Hippocampal formation (tissue), 2 donors: ENCODE results near the gene KIAA1217.
A peak's percentile ranks its signal among the peaks of the same experiment; 100 is the strongest.

Experiments used
- DNase-seq, 2 donors: peaks; one replicate each; lab custom pipeline; 2025; lab: John Stamatoyannopoulos, UW

The KIAA1217 gene

DNA sequence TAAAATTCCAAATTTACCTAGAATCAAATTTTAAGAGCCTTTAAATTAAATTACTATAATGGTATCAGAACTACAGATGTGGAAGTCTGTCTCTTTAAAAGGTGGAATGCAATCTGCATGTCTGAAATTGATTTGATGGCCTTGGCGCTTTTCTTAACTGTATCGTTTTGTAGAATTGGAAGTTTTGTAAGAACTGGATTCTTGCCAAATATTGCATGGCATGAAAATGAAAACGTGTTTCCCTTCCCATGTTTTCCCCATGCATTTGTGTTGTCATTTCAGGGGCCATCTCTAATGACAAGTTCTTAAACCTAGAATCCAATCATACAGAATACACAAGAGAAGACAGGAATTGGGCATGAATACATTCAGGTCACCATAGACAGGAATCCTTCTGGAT, 162.5 kb downstream of the KIAA1217 start:
- DNase-seq, result no peak

DNA sequence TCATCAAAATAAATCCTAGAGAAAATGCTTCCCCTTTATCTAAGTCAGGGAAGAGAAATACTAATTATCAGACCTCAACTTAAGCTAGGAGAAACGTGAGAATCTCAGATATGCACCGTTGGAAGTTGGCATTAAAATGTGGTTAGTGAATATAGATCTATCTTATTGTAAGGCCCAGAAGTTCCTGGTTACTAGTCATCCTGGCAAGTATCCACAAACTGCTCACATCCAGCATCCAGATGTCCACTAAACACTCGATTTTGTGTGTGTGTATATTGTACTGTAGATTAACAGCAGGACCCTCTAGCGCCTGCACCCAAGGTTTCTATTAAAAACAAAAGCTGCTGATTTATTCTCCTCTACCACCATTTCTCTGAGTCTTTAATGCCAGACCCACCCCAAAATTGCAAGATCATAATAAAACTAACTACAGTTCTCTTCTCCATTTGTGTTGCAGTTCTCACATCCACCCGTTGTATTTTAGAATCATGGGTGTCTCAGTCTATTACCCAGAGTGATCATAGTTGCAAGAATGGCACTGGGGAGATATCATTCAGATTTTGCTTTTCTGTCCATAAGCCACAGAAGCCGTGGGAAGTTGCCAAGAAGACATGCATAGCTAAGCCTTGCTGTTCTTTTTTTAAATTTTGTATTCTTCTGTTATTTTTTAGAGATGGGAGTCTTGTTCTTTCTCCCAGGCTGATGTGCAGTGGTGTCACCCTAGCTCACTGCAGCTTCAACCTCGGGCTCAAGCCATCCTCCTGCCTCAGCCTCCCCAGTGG, 165.4 kb downstream of the KIAA1217 start:
- DNase-seq, result no peak

DNA sequence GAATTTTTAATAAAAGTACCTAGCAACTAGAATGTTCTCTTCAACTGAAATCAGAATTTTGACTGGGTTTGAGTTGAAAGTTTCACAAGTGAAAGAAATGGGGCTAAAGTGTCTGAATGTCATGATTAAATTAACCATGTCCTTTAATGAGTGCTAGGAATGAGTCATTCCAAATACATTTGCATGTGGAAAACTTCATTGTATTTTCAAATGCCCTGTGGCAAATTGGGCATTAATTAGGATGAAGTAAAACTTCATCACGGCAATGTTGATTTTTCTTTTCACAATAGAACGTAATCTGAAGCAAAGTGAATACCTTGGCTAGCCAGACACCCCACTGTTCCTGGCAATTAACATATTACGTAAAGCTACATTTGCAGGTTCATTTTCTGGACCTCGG, 166.6 kb downstream of the KIAA1217 start:
- DNase-seq, result no peak

DNA sequence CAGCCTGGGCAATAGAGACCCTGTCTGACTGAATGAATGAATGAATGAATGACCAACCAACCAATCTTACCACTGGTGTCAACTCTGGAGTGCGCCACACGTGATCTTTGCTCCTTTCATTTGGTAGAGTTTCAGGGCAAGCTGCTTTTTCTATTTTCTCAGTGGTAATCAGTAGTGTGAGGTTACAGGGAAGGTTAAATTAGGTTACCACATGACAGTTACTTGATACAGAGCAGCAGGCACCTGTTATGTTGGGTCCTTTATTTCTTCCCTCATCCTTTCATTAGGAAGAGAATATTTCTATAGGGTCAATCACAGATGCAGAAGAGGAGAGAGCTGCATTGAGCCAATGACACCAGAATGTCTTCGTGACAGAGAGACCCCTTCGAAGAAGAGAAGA, 167.8 kb downstream of the KIAA1217 start:
- no peak for DNase-seq

DNA sequence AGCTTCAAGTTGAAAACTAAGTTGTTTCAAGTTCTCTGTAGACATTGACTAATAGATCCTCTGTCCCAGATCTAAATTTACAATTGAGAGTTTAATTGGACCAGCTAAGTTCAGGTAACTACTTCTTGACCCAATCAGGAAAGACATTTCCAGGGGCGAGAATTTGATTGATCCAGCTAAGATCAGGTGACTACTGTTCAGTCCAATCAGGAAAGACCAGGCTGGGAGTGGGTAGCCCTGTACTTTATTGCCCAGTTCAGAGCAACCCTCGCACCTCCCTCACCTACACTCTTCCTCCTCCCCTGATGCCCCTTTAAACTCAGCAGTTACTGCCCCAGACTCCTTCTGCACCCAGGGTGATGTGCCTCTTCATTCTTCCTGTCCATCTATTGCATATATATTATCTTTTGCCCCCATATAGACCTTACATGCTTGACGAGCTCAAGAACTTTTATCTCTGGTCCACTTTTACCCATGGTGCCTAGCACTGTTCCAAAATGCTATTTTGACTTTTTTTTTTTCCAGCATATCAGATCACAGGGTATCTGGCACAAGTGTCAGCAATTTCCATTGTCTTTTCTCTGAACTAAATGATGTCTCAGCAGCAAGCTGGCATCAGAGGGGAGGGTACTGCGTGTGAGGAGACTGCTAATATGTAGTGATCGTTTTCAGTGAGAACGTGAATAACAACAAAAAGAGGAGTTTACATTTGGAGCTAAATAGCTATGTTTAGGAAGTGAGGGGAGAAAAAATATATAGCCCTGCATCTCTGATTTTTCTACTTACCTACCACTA, 169.4 kb downstream of the KIAA1217 start:
- DNase-seq, result no peak

DNA sequence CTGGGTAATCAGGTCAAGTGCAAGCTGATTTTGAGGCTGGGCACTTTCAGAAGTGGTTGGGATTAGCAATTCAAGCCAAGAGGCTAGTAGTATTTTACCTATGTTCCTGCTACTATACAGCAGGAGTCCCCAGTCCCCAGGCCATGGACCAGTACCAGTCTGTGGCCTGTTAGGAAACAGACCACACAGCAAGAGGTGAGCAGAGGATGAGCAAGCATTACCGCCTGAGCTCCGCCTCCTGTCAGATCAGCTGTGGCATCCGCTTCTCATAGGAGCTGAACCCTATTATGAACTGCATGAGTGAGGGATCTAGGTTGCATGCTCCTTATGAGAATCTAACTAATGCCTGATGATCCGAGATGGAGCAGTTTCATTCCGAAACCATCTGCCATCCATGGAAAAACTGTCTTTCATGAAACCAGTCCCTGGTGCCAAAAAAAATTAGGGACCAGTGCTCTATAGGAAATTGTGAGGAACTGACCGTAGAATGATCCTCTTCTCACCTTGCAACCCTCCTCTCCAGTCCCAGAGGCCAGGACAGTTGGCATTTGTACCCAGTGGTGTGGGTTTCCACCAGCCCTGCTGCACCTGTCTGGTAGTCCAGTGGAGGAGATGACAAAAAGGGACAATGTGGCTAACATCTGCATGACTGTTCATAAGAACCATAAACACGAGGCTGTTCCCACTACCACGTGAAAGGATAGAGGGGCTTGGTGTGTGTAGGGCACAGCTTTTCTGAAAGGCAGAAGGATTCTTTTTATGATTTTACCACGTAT, 172.5 kb downstream of the KIAA1217 start:
- no peak for DNase-seq

DNA sequence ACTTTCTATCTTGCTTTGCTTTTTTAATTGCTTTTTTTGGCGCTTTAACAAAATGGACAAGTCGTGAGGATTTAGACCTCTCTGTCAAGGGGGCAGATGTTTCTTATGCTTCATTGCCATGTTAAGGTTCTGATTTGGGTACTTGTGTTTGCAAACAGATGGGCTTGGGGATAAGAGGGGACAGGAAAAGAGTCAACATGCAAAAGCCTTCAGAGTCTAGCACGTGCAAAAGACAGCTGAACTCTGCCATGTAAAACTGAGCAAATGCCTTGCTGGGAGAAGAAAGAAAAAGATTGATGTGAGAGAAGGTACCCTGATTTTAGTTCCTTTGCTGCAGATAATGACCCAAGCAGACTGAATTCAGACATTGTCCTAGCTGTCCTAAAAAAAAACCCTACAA, 173.1 kb downstream of the KIAA1217 start:
- DNase-seq, result no peak

DNA sequence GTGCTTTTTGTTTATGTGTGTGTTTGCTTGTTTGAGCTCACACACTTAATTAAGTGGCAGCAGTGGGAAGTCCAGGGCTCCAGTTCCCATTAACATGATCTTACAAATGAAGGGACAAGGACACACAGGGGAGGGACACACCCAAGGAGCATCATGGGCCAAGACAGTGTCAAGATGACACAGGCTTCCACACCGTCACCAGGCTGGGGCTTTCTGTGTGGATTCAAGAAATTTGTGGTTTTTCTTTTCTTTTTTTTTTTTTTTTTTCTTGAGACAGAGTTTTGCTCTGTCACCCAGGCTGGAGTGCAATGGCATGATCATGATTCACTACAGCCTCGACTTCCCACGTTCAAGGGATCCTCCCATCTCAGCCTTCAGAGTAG, 173.6 kb downstream of the KIAA1217 start:
- no peak for DNase-seq

DNA sequence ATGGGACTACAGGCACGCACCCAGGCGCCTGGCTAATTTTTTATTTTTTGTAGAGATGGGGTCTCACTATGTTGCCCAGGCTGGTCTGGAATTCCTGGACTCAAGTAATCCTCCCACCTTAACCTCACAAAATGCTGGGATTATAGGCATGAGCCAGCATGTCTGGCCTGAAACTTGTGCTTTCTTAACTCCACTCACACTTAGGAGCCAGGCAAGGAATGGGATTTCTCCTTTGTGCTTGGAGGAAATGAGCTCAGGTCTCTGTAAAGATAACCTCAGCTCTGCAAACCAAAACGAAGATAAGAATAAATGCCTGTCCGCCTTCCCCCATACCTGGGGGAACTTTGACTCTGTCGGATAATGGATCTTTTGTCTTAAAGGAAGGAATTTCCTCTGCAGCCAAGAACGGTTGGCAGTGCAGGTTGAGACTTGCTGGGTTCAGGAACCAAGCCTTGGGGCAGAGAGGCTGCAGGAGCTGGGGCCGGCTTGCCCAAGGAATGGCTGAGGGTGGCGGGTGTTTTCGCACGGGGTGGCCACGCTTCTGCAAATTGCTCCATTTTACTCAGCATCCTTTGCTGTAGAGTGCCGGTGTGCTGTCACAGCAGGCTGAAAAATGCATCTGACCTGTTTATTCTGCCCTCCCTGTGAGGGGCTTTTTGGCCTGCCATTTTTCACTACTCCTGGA, 174.2 kb downstream of the KIAA1217 start:
- DNase-seq, result no peak

DNA sequence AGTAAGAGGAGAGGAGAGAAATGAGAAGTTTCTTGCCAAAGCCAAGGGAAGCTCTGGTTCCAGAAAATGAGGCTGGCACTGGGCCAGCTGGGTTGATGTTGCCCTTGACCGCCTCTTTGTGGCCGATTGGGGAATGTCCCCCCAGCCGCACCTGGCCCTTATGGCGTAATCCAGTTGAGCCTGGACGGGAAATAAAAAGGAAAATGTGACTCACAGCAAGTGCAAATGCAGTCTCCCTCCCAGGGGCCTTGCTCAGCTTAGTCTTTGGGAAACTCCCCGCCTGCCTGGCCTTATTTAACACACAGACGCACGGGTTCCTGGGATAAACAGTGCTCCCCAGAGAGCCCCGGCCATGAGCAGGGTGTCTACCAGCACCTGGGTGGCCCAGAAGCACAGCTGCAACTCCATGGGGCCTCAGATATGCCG, 174.8 kb downstream of the KIAA1217 start:
- DNase-seq, result peak in 1 of 2 donors; percentile 13

DNA sequence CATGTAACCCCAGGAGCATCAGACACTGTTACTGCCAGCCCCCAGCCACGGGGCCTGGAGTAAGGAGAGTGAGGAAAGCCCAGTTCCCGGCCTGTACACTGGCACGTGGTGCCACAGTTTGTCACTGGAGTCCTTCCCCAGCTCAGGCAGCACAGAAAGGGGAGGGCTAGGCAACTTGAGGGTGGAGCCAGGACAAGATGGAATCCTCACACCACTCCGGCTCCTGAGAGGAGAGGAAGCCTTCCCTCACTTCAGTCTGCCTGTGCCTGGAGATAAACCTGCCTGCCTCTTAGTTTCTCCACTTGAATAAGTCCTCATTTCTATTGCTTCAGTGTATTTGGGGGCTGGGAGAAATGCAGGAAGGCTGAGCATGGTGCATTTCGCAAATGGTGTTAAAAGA, 176.0 kb downstream of the KIAA1217 start:
- no peak for DNase-seq

DNA sequence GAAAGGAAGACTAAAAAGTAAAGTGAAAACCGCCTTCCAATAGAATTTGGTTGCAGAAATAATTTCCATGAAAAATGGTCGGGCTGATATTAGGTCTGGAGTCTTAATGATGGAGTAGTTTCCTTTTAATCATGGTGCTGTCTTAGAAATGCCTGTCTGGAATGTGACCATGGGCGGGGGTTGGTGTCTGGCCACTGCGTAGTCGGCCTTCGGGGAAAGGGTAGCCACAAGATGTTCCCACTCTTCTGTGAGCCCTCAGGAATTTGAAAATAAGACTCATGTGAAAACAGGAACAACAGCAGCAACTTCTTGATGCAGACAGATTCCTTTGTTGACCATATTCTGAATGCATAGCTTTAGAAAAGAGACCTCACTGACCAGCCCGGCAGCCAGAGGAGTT, 176.8 kb downstream of the KIAA1217 start:
- DNase-seq, result no peak

DNA sequence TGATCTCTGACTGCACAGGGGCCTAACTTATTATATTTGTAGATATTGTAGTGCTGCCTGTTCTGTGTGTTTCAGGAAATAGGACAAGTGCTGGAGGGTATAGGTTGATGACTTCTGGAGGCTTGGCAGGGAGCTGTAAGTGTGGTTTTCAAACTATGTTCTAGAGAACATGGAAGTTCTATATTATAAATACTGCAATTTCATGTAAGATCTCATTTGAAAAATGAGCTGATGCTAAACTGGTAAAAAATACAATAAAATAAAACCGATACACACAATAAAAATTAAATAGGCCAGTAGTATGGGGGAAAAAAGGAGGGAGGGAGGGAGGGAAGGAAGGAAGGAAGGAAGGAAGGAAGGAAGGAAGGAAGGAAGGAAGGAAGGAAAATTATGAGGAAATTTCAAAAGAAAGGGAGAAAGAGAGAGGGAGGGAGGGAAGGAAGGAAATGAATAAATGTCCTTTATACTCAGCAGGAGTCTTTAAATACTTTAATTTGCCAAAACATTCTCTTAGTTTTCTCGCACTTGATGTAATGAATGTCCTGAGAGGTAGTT, 181.3 kb downstream of the KIAA1217 start:
- DNase-seq, result no peak

DNA sequence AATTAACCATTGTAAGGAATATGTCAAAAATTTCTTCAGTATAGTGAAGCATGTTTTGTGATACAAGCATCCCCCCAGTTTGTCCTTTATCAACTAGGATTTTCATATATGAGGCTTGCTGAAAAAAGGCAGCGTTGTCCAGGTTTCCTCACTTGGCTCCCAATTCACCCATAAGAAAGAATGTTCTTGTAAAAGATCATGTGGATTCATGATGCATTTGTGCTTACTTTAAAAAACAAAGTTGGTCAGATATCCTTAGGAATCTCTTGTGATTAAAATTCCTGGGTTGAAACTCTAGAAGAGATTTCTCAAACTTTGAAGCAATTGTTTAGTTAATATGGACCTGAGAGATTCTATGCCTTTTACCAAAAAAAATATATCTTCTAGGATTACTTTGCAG, 181.8 kb downstream of the KIAA1217 start:
- no peak for DNase-seq

DNA sequence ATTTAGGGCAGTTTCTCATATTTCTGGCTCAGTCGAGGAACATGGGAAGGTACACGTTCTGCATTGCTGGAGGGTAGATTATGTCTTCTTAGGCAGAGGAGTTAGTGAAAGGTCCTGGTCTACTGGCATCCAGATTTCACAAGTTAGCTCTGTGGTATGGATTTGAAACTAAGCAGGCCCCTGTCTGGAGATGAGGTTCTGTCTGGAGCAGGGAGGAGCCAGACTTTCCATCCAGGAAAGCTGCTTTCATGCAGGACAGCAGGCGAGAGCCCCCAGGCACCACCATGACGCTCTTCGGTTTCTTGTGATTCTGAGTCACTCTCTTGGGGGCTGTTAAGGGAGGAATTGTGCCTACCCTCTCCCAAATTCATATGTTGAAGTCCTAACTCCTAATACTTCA, 184.3 kb downstream of the KIAA1217 start:
- no peak for DNase-seq

DNA sequence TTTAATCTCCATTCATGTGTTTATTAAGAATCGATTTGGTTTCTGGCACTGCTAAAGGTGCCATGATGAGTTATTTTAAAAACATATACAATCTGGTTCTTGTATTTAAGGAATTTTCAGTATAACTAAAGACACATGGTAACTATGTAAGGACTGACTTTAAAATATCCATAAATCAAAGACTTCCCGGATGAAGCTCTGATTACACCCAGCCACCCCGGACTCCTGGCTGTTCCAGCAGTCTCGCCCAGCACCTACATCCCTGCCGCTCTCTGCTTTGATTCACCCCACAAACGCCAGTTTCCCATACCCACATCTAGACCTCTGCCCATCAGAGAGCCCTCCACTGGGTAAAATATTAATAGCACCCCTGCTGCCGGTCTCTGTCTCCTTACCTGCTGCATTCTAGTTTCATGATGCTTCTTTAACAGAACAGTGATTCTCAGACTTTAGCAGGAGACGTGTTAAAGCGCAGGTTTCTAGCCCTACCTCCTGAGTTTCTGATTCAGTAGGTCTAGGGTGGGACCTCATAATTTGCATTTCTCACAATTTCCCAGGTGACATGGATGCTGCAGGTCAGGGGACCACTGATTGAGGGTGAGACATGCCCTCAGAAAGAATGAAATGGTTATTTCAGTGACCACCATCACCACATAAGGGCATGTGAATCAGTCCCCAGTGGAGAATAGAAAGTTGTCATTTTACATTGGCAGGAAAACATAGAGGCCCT, 185.7 kb downstream of the KIAA1217 start:
- DNase-seq, result no peak

DNA sequence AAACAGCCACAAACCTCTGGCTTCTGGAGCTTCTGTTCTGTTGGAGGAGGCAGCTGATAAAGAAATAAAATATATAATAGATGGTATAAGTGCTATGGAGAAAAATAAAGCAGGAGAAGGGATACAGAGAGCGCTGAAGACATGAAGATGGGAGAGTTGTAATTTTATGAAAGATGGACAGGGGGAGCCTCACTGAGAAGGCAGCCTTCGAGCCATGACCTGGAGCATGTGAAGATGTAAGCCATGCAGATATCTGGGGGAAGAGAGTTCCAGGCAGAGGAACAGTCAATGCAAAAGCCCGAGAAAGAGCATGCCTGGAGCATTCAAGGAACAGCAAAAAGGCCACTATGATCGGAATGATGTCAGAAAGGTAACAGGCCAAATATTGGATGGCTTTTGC, 187.5 kb downstream of the KIAA1217 start:
- DNase-seq, result no peak

DNA sequence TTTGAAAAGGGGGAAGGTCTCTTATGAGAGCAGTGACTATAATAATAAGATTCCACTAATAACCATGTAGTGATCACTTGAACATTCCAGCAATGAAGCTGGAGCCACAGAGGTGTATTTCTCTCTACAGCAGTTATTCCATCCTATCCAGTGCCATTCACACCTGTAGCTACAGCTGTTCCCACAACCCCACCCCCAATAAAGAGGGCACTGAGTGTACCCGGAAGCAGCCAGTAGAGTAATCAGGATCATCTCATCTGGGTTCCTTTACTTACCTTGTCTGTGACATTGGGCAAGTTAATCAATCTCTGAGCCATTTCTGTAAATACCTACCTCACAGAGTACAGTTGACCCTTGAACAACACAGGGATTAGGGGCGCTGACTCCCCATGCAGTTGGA, 188.7 kb downstream of the KIAA1217 start:
- no peak for DNase-seq

DNA sequence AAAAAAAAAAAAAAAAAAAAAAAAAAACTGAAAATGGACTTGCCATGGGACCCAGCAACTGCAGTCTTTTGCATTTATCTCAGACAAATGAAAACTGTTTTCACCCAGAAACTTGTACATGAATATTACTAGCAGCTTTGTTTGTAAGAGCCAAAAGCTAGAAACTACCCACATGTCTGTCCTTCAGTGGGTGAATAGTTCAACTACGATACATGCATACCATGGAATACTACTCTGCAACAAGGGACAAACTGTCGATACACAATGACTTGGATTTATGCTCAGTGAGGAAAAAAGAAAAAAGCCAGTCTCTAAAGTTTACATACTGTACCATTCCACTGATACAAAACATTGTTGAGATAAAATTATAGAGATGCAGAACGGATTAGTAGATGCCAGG, 195.6 kb downstream of the KIAA1217 start:
- no peak for DNase-seq

DNA sequence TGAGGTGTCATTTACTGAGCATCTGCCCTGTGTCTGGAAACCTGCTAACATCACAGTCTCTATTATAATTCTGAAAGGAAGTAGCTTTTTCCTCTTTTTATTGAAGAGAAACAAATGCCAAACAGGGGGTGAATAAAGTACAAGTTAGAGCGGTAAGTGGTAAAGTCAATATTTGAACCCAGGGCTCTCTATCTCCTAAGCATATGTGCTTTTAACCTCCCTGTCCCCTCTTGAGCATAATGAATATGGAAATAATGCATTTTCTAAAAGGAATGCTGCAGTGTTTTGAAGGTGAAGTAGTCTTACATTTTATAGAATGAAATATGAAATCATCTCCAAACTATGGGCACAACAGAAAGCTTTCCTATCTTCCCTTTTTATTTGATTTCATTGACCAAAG, 196.7 kb downstream of the KIAA1217 start:
- no peak for DNase-seq
